ENCODE data around the gene FBXO9.
A peak's percentile ranks its signal among the peaks of the same experiment; 100 is the strongest.

FBXO9 gene

DNA sequence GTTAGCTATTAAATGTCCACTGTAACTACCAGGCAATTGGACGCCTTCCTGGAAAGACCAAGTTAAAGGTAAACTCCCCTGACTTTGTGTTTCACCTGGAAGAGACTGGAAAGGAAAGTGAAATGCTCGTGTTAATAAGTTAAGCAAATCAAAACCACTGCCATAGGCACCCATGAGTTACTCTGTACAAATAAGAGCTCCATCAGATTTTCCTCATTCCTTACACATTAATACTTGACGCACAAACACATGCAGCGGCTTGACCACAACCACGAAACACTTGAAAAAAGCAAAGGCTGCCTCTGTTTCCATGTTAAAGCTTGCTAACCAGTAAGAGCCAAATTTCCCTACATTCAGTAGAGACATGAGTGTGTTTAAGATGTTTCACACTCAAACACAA lies 63.6 kb downstream of the FBXO9 start:
- H3K27ac ChIP-seq = peak overlapping the region; percentile 47
- peak; percentile 74 for DNase-seq (ENCODE audit: low read depth, low spot score)

DNA sequence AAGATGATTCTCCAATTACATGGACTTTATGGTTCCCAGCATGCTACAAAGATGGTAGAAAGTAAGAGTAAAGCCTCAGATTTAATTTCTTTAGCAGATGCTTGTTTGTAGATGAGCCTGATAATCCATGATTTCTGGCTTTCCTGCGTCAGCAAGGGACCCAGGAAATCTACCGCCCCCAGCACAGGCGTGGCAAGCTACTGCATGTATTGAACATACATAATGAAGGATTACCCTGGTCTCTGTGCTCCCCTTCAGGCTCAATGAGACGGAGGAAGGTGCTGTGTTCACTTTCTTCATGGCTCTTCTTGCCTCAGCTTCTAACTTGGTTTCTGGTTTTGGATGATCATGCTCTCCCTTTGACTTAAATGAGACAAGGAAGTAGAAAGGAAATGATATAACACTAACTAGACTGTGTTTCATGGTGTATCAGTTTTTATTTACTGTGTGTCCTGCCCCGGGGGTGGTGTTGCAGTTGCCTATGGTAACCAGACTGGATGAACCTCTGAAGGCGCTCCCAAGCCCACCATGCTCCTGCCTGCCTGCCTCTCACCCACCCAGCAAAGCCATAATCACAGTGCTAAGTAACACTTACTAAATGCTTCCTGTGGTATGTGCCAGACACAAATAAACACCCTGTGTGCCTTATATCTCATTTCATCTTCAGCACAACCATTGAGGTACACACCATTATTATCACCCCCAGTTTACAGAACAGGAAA lies 65.5 kb downstream of the FBXO9 start:
- DNase-seq (ENCODE audit: low read depth, low spot score) = no peak
- H3K27ac ChIP-seq = no peak overlapping the region

DNA sequence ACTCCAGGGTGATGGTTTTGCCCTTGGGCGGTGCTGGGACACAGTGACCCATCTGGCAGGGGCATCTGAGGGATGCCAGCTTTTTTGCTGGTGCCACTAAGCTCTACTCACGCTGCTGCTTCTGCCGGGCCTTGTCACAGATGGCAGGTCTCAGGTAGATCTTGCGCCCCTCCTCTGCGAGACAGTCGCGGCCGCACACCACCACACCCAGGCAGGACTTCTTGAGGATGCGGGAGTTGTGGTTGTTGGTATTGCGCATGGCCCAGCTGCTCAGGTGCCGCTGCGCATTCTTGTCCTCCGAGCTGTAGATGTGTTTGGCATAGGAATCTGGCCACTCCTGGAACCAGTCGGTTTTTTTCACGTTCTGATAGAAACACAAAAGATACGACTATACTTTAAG lies 68.8 kb downstream of the FBXO9 start:
- DNase-seq (ENCODE audit: low read depth, low spot score) = no peak

DNA sequence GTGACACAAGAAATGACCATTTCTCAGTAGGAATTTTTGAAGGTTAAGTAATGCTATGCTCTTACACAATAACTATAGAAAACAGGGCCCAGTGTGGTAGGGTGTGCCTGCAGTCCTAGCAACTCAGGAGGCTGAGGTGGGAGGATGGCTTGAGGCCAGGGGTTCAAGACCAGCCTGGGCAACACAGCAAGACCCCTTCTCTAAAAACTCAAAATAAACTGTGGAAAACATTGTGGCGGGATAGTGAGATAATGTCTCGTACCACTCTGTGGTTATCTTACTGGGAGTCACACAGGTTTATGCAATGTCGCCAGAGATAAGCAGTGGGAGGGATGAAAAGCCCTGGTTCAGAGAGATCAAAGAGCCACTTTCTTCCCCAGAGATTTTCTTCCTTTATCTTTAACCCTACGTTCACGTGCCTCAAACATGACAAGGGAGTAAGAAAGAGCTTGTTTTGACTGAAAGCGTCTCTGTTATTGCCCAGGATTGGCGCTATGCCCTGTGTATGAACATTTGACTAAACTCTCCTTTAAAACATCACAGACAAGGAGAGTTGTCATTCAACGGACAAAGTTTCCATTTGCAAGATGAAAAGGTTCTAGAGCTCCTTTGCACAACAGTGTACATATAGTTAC lies 69.5 kb downstream of the FBXO9 start:
- no peak for DNase-seq (ENCODE audit: low read depth, low spot score)
- no peak overlapping the region for H3K27ac ChIP-seq

More for the DNA sequence above, 68.8 kb downstream of the FBXO9 start:
- H3K27ac ChIP-seq = no peak overlapping the region

DNA sequence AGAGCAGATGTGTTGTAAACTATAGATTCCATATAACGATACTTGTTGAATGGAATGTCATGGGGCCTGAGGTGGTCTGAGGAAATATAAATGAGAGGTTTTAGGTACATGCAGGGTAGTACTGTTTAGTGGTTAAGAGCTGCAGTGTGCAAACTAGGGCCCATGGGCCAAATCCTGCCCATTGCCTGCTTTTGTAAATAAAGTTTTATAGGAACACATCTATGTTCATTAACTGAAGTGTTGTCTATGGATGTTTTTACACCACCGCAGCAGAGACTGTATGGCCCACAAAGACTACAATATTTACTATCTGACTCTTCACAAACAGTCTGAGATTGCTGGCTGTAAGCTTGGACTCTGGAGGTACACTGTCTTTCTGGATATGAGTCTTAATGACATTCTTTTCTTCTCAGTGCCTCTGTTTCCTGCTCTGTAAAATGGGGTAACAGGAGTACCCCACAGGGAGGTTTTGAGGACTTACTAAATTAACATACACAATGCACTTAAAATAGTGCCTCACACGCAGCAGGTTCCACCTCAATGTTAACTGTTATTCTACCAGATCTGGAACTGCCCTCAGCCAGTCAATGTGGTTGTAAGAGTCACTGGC lies 70.9 kb downstream of the FBXO9 start:
- H3K27ac ChIP-seq = no peak overlapping the region

DNA sequence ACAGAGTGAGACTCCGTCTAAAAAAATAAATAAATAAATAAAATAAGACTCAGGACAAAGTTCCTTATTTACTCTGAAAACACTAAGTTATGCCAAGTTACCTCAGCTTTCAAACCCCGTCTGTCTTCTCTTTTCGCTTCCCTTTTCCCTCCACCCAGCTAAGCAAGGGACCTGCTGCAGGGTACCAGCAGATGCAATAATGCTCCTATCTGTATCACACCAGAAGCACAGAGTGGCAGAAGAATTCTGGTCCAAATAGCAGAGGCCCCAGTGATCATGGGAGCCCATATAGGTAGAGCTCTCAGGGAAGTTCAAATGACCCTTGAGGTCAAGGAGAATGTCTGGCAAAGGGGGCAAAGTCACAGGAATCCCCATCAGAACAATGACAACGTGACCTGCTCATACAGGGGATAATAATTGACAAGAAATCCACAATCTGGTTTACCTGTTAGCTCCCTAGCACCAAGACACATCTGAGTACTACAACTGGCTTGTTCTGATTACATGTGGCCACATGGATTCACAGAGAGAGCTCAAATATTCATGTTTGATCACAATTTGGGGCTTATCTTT lies 74.7 kb downstream of the FBXO9 start:
- no peak overlapping the region for H3K27ac ChIP-seq

More for the DNA sequence above, 70.9 kb downstream of the FBXO9 start:
- no peak for DNase-seq (ENCODE audit: low read depth, low spot score)

DNA sequence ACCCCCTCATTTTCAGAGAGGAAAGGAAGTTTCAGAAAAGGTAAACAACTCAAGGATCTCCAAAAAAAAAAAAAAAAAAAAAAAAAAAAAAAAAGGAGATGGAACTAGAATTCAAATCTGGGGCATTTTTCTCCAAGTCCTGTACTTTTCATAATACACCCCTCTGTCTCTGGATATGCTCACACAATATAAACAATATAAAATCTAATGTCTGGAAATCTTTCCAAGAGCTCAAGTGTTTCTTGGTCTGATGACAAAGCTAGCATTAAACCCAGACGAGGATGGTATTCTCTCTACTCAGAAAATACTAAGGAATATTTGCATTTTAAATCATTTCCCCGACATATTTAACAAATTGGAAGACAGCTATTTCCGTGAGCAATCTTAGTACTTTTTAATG lies 77.6 kb downstream of the FBXO9 start:
- DNase-seq (ENCODE audit: low read depth, low spot score) = no peak
- no peak overlapping the region for H3K27ac ChIP-seq

More for the DNA sequence above, 74.7 kb downstream of the FBXO9 start:
- no peak for DNase-seq (ENCODE audit: low read depth, low spot score)

DNA sequence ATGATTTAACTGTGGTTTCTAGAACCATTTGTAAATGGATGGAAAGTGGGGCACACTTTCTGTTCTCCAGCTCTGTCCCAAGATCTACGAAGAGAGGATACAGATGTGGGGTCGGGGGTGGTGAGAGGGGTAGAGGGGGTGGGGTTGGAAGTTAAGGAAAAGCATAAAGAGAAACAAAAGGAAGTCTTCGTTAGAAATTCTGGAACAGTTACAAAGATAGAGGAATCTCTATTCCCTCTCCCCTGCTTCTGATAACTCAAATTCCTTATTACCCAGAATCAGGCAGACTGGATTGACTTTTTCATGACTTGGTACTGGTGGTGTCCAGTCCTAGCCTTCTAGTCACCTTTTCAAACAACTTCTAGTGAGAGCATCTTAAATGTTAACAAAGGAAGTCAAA lies 78.5 kb downstream of the FBXO9 start:
- H3K27ac ChIP-seq = no peak overlapping the region
- DNase-seq (ENCODE audit: low read depth, low spot score) = no peak

DNA sequence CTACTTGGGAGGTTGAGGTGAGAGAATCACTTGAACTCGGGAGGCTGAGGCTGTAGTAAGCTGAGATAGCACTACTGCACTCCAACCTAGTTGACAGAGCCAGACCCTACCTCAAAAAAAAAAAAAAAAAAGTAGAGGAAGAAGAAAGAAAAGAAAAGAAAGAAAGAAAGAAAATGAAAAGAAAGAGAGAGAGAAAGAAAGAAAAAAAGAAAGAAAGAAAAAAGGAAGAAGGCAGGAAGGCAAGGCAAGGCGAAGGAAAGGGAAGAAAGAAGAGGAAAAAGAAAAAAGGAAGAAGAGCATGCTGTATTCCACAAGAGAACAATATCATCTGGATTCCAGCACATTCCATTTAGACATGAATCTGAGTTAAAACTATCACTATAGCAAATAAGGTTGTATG lies 79.6 kb downstream of the FBXO9 start:
- no peak overlapping the region for H3K27ac ChIP-seq
- DNase-seq (ENCODE audit: low read depth, low spot score) = no peak

DNA sequence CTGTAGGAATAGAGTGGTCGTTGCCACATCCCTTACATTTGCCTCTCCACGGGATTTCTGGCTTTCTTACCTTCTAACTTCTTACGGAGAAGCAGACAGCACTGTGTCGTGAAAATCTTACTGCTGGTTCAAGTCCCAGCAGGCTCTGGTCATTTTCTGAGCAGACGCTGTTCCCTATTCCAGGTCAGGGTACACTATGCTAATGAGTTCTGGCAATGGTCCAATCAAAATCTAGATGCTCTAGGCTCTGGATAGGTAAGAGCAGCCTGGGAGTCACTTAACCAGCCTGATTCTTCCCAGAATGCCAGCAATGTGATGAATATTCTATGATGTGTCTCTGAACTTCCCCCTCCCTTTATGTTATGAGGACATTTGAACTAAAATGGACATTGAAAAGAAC lies 83.5 kb downstream of the FBXO9 start, which contains the start of gene GCM1:
Gene GCM1, minus strand, starts transcription at position 158 of the 400 bp plus-strand sequence. CDS start 3,209 bp downstream, outside the sequence.
- DNase-seq (ENCODE audit: low read depth, low spot score) = no peak
- H3K27ac ChIP-seq = no peak within 1 kb of the TSS
